DMS114 treated with DMSO at 0.1 percent for 48 hours (cell line): ENCODE results near the gene FOXK2.
"Not testable (repeated sequence)": the region's sequence is repeated elsewhere in the genome, so short reads cannot be mapped to it uniquely, and the experiment has no call there.

ENCODE experiments used
- DNase-seq: peaks from one replicate; lab custom pipeline; 2025; ENCODE audit not compliant: unreplicated experiment; lab: John Stamatoyannopoulos, UW

The FOXK2 gene

DNA sequence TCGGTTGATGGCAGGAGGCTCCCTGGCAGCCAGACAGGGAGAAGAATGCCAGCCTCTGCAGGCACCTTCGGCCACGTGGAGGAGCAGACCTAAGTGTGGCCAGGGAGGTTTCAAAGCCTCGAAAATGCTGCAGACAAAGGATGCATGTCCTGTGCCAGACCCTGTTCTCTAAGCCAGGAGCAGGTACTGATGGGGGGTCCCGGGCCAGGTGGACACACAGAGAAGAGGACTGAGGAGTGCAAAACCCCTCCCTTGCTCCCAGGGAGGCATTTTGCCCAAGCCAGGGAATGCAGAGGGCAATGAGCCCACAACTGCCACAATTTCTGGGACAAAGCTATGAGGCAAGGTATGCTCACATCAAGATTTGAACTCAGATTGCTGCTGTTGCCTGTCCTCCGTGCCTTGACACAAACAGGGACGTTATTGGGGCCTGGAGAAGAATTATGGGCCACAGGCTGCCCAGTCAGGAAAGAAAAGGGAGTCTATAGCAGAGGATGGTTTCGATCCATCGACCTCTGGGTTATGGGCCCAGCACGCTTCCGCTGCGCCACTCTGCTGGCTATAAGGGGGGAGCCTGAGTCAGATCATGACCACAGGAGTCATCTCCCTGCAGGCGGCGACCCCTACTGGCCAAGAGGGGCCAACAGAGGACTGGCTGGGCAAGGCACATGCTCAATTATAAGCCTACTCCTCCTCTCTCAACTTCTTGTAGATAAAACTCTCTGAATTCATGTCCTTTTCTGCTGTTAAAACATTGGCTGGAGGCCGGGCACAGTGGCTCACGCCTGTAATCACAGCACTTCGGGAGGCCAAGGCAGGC lies 25.1 kb upstream of the FOXK2 start:
- peak; percentile 87 for DNase-seq

DNA sequence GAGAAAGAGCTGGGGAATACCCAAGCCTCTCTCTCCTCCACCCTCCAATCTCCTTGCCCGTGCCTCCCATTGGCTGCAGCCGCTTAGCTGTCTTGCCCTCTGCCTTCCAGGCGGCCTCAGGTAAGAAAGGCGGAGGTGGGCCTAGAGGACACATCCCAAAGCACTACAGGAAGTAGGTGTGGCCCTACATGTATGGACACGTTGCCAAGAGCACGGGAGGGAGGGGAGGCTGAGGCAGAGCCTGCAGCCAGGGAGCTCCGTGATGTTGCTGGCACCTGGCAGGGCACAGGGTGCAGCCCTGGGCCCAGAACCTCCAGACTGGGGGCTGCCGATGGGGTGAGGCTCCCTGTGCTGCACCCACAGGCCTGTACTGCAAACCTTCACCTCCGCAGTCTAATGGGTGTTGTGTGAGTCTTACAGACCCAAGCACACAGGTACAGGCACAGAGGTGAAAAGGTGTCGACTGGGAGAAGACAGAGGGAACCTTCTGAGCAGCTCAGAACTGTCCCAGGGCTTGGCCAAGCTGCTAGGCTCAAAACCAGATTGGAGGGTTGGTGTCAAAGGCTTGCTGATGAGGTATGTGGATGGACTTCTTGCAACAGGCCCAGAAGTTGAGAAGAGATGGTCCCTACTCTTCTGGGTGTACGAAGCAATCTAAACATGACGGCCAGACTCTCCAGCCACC lies 23.5 kb upstream of the FOXK2 start:
- DNase-seq, result no peak

DNA sequence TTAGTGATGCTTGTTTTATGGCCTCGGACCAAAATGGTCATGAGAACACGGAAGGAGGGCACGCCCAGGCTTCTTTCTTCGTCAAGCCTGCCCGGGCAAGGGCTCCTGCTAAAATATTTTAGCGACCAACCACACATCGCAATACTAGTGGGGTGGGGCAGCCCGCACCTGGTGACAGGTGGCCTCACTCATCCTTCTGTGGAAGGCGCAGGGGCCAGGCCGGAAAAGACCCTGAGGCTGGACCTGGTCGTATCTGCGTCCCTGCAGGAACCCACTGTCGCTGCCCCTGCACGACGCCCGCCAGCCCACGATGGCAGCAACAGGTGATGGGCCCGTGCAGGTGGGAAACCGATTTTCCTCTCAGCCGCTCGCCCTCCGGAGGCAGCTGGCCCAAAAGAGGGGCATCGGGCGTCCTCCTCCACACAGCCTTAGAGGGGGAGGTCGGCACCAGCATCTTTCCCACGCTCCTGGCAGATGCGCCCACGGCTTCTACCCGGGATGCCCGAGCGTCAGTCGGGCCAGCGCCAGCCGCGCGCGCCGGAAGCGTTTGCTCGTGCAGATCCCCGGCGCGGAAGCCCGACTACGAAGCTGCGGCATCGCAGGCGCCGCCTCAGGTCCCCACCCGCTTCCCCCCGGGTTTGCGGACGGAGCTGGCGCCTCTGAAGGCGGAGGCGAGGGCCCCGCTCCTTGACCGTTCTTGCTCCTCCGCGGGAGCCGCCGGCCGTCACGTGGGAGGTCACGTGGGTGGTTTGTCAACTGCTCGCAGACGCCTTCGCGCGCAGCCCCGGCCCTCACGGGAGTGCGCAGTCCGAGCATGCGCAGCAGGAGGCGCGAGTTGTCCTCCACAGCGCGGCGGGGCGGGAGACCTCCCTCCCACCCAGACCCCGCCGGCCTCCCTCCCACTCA lies 22.8 kb upstream of the FOXK2 start:
- DNase-seq, result peak; percentile 76

DNA sequence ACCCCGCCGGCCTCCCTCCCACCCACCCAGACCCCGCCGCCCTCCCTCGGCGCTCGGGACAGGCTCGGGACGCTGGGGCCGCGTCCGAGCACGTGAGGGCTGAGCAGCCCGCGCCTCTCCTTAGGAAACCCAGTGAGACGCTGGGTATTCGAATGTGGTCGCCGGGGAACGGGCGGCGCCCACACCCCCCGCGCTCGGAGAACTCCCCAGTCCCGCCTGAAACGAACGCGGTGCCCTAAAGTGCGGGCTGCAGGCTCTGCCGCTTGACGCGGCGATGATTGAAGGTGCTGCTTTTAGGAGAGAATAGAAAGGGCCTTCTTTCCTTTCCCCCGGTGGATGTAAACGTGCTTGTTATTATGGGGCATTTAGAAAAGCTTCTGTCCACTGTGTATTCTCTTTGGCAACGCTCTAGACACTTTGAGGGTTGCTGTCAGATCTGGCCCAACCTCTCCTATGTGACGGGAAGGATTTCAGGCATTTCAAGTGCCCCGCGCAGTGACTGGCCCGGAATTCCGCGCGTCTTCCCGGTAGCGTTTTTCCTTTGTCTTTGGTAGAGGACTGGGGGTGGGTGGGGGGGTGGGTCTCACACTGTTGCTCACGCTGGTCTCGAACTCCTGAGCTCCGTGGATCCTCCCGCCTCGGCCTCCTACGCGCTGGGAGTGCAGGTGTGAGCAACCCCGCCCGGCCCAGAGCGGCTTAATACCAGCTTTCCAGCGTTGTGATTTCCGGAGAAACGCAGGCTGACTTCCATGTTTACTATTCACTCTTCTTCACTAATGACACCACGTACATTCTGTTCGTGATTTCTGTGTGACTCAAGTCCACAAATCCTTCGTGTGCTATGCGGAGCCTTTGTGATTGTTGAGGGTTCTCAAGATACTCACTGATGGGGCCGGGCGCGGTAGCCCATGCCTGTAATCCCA lies 21.8 kb upstream of the FOXK2 start:
- peak; percentile 26 for DNase-seq

DNA sequence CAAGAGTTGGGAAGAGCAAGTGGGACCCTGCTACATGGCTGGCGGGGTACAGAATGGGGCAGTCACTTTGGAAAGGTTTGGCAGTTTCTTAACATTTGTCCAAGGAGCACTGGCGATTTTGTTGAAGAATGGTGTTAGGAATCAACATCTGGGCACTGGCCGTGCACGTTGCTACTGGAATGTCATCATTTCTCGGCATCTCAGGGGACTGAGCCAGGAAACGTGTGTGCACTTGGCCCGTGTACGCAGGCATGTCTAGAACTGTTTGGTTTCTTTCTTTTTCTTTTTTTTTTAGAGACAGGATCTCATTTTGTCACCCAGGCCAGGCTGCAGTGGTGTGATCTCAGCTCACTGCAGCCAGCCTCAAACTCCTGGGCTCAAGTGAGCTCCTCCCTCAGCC lies 17.3 kb upstream of the FOXK2 start:
- no peak for DNase-seq

DNA sequence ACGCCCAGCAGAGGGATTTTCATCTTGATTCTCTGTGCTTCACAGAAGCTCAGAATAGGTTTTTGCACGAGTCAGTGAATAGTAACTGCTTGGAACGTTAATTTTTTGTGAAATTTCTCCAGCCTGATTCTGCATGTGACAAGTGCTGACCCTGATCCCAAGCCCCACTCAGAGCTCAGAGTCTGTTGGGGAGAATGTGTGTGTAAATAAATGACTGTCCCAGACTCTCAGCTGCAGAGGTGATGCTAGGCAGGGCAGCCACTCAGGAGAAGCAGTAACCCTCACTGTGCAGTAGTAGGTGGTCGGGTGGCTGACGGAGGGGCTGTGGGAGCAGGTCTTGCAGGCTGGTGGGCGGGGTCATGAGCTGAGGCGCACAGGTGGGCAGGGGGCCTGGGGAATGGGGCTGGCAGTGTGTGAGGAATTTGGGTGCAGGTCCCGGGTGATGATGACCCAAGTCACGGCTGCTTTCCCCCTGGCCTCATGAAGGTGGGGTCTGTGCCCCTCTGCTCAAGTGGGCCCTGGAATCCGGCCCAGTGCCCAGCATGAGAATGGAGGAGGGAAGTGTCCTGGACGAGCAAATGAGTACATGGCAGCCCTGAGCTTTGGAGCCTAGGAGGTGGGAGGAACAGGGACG lies 16.3 kb upstream of the FOXK2 start:
- no peak for DNase-seq

DNA sequence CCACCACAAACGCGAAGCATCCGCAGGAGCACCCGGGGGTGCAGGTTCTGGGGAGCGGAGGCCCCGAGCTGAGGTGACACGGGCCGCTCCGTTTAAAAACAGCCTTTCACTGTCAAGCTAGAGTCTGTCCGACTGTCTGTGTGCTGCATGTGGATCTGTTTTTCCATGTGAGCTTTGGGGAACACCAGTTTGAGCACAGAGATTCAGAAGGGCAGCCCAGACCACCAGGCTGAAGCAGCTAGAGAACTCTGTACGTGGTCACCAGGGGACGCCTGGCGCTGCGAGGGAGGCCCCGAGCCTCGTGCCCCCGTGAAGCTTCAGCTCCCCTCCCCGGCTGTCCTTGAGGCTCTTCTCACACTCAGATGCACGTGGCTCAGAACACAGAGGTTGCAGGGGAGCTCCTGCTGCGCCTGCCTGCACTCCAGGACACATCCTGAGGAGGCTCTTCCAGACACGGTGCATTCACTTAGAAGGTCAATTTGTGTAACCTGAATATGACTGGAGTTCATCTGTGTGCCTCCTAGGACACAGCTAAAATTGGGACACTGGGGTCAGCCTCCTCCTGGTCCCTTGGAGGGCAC lies 15.7 kb upstream of the FOXK2 start:
- no peak for DNase-seq

DNA sequence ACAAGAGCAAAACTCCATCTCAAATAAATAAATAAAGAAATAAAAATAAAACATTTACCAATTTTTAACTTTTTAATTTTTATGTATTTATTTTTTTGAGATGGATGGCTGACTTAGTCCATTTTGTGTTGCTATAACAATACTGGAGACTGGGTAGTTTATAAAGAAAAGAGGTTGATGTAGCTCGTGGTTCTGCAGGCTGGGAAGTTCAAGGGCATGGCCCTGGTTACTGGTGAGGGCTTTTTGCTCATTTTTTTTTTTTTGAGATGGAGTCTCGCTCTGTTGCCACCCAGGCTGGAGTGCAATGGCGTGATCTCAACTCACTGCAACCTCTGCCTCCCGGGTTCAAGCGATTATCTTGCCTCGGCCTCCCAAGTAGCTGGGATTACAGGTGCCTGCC lies 14.2 kb upstream of the FOXK2 start:
- DNase-seq, result no peak

DNA sequence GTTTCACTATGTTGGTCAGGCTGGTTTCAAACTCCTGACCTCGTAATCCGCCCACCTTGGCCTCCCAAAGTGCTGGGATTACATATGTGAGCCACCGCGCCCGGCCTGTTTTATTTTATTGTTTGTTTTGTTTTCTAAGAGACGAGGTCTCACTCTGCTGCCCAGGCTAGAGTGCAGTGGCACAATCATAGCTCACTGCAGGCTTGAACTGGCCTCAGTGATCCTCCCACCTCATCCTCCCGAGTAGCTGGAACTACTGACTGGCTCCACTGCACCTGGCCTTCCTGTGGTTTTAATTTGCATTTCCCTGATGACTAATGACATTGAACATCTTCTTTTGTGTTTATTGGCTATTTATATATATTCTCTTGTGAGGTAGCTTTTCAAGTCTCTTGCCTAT lies 13.1 kb upstream of the FOXK2 start:
- not testable (repeated sequence) for DNase-seq

DNA sequence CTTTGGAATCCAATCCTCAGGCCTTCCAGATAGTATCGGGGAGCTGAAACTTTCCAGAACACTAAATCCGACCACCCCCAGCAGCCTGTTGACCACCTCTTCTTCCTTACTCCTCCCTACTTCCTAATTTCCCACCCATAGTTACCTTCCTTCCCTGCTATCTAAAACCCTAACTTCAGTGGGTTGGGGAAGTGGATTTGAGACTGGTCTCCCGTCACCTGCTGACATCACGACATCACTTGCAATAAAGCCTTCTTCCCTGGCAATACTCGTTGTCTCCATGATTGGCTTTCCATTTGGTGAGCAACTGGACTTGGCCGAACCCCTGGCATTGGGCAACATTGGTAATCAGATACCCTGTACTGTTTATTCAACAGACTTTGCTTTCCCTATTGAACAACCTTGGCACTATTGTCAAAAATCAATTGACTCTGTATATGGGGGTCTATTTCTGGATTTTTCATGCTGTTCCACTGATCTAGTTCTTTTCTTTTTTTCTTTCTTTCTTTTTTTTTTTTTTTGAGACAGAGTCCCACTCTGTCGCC lies 11.8 kb upstream of the FOXK2 start:
- DNase-seq, result no peak

DNA sequence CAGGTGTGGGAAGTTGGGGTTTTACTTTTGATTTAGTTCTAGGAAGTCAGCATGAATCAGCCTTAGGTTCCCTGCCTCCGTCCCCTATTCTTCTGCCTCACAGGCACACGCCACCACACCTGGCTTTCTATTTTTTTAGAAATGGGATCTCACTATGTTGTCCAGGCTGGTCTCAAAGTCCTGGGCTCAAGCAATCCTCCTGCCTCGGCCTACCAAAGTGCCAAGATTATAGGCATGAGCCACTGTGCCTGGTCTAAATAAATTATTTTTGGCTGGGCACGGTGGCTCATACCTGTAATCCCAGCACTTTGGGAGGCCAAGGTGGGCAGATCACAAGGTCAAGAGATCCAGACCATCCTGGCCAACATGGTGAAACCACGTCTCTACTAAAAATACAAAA lies 7.9 kb upstream of the FOXK2 start:
- DNase-seq, result not testable (repeated sequence)

DNA sequence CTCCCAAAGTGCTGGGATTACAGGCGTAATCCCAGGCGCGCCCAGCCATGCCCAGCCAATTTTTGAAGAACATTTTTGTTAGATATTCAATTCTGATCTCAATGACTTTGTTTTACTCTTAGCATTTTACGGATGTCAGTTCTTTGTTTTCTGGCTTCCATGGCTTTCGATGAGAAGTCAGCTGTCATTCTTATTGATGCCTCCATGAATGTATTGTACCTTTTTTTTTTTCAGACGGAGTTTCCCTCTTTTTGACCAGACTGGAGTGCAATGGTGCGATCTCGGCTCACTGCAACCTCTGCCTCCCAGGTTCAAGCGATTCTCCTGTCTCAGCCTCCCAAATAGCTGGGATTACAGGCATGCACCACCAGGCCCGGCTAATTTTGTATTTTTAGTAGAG lies 5.7 kb upstream of the FOXK2 start:
- DNase-seq, result not testable (repeated sequence)

DNA sequence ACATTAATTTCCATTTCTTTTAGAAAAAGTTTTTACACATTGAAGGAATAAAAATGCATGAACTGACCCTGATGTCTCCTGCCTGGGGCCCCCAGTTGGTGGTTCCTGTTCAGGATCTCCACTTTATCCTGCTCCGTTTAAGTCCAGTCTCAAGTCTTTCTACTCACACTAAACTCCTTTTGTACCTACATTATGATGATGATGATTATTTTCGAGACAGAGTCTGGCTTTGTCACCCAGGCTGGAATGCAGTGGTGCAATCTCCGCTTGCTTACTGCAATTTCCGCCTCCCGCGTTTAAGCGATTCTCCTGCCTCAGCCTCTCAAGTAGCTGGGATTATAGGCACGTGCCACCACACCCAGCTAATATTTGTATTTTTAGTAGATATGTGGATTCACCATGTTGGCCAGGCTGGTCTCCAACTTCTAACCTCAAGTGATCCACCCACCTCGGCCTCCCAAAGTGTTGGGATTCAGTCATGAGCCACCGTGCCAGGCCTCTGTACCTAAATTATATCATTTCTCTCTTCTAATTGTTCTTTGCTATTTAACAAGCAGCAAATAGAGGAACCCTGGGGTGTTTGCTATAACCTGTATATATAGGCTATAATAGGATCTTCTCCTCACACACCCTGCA lies 2.2 kb upstream of the FOXK2 start:
- DNase-seq, result no peak

DNA sequence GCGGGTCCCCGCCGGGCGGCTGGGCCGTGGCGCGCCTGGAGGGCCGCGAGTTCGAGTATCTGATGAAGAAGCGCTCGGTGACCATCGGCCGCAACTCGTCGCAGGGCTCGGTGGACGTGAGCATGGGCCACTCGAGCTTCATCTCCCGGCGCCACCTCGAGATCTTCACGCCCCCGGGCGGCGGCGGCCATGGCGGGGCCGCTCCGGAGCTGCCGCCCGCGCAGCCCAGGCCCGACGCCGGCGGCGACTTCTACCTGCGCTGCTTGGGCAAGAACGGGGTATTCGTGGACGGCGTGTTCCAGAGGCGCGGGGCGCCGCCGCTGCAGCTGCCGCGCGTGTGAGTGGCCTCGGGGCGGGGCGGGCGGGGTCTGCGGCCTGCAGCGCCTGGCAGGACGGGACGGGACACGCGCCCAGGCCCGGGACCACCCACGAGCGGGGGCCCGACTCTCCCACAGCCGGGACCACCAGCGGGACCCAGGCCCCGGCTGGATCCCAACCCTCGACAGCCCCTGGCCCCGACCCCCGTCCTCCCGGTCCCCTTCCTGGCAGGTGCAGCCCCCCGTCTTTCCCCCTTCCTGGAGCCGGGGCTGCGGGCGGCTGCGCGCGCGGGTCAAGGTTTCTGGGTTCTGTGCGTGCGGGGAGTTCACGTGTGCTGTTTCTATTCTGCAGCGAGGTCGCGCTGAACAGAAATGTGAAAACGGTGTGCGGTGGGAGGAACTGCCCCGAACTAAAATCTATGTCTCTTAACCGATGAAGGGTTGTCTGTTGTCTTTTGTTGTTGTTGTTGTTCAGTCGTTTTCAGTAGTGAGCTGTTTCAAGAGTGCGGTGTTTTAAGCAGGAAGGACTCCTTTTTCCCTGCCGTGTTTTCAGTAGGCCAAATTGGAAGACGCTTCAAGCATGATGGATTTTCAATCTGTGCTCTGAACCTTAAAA lies 705 bp downstream of the FOXK2 start:
- peak; percentile 22 for DNase-seq

DNA sequence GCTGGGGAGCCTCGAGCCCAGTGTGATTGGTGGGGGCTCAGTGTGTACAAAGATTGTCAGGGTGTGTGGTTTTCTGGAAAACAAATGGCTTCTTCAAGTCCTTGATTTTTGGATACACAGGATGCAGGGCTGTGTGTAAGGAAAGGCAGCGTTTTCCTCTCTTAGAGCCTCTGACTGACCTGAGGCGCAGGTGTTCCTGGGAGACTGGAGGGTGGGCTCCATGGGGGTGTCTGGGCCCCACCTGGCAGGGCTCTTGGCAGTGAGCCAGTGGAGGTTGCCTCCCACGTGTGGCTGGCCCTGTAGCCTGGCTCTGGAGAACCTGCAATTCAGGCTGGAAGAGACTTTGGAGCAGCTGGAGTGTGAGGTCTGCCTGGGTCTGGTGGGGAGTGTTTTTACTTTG lies 5.0 kb downstream of the FOXK2 start:
- DNase-seq, result no peak

DNA sequence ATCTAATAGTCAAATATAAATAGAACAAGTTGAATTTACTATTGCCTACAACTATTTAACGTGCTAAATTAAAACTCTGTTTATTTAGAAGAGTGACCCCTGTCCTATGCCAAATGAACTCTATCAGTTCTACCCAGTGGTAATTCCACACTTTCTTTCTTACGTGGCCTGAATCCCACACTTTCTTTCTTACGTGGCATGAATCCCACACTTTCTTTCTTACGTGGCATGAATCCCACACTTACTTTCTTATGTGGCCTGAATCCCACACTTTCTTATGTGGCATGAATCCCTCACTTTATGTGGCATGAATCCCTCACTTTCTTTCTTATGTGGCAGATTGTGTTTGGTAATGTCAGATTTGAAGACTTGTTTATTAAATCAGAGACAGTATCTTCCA lies 6.2 kb downstream of the FOXK2 start:
- DNase-seq, result no peak

DNA sequence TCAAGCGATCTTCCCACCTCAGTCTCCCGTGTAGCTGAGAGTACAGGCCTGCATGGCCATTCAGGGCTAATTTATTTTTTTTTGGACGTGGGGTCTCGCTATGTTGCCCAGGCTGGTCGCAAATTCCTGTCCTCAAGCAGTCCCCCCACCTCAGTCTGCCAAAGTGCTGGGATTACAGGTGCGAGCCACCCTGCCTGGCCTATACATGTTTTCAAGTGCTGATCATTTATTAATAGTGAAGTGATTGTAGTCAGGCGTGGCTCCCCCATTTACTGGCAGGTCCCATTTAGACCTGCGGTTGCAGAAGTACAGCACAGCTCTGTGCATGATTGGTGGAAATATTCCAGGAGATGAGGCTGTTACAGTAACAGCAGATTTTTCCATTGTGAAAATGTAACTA lies 8.4 kb downstream of the FOXK2 start:
- no peak for DNase-seq
